NCI-H2171 (cell line): ENCODE data around the gene HHIPL1.

Experiments used
- DNase-seq: peaks from one replicate; lab custom pipeline; 2025; lab: John Stamatoyannopoulos, UW

HHIPL1 gene

DNA sequence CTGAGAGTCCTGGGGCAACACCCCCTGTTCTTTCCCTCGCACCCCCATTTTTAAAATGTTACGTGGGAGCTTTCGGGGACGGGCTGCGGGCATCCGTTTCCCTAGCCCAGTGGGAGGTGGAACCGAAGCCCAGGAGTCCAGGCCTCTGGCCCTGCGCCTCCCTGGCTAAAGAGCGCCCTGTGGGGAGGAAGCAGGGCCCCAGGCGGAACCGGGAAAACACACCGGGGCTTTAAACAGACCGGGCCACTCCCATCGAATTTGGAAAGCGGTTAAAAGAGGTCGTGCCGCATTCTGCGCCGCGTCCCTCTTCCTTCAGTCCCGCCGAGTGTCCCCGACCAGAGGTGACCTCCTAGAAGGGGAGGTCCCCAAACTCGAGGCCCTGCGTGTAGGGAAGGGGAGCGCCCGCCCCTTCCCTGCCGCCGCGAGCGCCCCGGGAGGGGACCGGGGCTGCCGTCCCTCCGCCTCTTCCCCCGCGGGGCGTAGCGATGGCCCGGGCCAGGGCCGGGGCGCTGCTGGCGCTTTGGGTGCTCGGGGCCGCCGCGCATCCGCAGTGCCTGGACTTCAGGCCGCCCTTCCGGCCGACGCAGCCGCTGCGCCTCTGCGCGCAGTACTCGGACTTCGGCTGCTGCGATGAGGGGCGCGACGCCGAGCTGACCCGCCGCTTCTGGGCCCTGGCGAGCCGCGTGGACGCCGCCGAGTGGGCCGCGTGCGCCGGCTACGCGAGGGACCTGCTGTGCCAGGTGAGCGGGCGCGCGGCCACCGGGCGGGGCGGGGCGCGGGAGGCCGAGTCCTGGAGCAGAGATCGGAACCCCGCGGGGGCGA, at the start of gene HHIPL1:
Gene HHIPL1 (plus strand): TSS at position 407 of the 822 bp plus-strand sequence. CDS start 79 bp downstream, at position 486.
- no peak for DNase-seq

DNA sequence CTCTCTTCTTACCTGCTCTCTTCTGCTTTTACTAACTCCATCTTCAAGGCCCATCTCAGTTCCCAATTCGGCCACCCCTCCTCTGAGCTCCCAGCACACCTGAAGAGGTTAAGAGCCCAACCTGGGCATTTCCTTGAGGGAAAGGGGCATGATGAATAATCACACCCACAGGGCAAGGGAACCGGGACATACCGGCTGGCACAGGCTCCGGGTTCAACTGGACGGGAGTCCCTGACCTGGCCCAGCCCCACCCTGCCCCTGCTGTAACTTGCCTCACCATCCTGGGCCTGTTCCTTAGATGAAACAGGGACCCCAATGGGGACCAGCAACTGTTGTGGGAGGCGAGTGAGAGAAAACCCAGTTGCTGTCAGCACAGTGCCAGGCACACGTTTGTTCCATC, 49.4 kb upstream of the HHIPL1 start:
- DNase-seq = no peak

DNA sequence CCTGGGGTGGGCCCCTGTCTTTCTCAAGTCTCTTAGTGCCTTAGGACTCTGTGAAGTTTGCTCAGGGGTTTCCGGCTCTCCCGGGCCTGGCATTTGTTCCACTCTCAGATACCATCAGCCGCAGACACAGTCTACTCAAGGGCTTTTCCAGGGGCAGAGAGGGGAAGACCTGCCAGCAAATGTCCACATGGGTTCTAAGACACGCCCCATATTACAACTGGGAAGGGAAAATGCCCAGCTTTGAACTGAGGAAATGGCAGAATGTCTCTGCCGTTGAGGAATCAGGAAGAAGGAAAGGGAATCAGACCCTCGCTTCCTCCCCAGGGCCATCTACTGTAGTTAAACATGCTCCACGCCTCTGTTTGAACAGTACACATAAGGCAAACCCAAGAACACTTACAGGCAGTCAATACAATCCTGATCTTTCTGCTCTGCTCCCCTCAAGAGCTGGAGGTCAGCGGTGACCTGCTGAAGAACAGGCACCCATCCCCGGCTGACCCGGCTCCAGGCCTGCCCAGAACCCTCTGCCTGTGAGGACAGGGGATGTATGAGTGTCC, 48.8 kb upstream of the HHIPL1 start:
- no peak for DNase-seq

DNA sequence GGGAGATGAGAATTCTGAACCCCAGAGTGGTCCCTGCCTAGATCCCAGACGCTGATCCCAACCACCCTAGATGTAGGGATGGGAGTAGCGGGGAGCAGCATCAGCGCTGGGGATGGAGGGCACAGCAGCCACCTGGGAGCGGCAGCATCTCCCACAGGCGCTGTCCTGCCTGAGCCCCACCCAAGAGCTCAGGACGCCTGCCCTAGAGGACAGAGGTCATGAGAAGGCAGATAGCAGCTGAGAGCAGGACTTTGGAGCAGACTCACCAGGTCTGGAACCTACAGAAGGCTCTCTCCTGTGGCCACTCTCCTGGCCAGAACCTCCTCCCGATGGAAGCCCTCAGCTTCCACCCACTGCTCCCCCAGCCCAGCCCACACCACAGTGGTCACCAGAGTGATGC, 48.2 kb upstream of the HHIPL1 start:
- no peak for DNase-seq

DNA sequence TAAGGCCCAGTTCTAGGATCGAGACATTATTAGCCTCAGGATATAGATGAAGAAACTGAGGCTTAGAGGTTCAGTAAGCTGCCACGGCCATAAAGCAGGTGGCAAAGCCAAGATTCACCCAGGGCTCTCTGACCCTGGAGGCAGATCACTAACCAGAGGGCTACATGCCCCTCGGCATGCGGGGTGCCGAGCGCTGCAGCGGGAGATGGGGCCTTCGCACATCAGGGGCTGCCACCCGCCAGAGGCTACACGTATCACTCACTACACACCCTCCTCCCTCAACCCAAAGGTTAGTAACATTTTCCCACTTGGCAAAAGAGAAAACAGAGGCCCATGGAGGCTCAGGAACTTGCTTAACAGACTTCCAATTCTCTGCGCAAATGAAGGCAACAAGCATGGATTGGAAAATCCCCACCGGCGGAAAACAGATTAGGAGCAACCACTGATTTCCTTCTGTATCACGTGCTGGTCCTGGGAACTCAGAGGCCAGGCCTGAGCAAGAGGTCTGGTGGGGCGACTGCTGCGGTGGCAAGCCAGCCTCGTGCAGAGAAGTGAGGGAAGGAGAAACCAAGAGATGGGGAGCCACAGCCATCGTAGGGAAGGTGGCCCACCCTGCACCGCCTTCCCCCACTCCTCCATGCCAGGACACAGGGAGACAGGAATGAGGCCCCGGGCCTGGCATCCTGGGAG, 46.9 kb upstream of the HHIPL1 start:
- DNase-seq = no peak

DNA sequence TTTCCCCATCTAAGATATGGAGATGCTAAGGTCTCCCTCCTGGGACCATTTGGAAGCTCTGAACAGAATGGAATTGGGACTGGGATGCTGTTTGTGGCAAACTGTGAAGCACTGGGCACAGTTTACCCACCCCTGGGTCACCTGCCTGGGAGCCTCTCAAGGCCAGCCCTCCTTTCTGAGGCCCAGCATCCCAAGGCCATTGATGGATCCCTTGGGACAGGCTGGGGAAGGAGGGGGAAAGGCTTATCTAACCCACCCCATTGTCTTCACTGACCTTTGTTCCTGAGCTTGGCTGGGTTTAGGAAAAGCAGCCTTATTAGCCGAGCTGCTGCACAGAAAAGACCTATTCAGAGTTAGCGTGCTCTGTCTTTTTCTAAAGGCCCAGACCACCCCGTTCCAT, 46.2 kb upstream of the HHIPL1 start:
- DNase-seq = no peak

DNA sequence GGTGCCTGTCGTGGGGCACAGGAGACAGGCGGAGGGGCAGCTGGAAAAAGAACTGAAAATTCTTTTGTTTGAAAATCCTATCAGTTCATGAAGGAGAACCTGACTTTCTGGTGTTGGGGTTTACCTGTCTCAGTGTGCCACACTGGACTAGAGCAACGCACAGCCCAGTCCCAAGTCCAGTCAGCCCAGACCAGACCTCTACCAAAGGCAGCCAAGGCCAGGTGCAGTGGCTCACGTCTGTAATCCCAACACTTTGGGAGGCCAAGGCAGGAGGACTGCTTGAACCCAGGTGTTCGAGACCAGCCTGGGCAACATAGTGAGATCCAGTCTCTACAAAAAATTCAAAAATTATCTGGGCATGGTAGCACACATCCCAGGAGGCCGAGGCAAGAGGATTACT, 45.5 kb upstream of the HHIPL1 start:
- no peak for DNase-seq

DNA sequence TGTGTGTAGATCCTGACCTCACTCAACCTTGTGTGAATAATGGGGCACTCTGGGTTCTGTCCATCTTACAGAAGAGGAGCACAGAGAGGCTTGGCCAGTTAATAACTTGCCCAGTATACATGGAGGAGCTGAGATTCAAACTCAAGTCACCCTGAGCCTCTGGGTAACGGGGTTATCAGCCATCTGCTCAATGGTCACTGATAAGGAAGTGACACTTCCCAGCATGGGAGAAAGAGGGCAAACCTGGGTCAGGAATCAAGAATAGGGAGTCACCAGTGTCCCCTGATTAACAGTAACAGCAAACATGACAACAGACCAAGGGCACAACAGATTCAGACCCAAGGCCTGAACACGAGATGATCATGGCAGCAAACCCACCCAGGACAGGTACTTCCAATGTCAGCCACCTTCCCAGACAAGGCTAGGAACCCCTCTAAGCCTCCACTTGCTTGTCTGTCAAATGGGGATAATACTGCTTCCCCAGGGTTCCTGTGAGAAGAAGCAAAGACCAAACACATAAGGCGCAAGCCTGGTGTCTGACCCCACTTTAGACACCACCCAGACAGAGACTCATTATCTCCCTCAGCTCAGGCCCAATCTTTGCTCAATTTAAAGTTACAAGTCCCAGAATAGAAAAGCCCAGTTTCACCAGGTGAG, 44.6 kb upstream of the HHIPL1 start:
- no peak for DNase-seq

DNA sequence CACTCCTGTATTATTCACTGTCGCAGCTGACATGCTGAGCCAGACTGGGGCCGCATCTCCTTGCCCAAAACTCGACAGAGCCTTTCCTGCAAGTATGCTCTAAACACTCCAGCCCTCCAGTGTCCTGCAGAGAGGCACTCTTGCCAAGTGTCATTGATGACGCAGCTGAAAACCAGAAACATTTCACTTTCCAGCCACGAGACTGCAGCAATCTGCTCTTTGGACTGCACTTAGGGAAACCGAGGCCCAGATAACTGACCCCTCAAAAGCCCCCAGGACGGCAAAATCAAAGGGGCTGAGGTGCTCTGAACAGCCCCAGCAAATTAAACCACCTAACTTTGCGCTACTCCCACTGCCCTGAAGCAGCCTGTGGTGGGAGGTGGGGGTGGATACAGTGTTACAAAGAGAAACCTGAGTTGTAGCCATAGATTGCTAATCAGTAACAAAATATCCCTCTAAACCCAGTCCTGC, 43.5 kb upstream of the HHIPL1 start:
- DNase-seq = no peak

DNA sequence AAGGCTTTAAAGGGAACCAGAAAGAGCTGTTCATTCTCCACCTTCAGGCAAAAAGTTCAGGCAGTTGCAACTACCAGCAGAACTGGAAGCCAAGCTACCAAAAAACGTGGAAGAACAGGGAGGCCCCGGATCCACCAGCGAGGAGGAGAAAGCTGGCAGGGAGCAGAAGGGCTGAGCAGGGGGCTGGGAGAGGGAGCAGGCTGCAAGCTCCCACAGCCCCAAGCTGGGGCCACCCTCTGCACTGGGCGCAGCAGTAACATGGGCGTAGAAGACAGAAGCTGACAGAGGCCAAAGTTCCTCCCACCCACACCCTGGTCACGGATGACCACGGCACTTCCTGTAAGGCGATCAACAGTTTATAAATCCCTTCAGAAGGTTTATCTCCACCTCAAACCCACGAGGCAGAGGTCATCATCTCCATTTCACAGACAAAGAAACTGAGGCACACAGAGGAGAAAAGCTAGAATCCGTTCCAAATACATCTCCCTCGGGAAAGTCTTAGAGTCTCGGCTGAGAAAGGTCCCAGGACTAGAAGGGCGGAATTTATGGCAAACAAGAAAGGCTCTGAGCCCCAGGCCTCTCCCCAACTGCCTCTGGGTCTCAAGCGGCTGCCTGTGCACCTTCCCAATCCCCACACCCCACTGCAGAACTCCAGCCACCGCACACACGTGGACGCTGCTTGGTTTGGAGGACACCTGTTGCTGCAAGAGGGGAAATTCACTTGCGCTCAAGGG, 42.7 kb upstream of the HHIPL1 start:
- no peak for DNase-seq

DNA sequence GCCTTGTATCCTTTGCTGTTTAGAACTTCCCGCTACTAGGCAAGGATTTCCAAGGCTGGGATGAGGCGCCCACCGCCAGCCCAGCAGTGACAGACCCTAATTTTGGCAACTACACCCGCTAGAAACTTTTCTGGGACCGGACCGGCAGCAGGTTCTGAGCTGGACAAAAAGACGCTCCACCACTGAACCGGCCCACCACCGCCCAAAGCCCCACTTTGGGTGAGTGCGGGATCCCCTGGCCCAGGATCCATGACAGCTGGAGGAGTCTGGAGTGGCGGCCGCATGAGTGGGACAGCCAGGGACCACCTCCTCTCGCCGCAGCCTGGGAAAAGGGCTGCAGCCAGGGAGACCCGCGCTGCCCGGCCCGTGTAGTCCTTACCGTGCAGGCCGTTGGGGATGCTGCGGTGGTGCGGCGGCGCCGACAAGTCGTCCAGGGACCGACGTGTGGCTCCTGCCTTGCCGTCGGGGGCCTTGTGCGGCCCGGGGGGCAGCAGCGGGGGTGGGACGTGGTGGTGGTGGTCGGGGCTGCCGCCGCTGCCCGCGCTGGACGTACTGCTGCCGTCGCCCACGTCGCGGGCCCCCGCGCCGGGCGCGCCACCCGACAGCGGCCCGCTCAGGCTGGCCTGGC, 42.0 kb upstream of the HHIPL1 start:
- no peak for DNase-seq

DNA sequence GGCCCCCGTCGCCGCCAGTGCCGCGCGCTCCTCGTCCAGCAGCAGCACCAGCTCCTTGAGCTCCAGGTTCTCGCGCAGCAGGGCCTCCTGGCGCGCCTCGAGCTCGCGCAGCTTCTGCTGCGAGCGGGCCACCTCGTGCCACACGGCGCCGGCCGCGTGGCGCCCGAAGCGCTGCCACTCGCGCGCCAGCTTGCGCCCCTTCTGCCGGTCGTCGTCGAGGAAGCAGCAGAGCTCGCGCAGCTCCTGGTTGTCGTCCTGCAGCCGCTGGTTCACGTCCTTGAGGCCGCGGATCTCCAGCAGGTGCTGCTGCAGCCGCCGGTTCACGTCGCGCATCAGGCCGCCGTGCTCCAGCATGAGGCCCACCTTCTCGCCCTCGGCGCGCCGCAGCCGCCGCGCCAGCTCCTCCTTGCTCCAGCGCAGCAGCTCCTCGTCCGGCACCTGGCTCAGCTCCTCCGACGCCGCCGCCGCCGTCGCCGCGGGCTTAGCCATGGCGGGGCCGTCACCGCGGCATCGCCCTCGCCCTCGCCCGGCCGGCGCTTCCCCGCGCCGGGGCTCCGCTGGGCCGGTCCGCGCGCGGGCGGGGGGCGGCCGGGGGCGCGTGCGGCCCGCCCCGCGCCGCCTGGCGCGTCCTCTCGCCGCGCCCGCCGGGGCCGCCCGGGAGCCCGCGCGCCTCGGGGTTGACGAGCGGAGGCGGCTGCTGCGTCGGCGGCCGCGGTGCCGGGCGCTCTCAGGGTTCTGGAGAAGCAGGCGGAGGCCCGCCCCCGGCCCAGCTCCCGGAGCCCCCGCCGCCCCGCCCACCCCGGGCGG, 41.3 kb upstream of the HHIPL1 start, which contains the start of gene CCDC85C:
Gene CCDC85C (minus strand): TSS at position 737 of the 807 bp plus-strand sequence. CDS start 248 bp downstream, at position 489.
- DNase-seq = peak; percentile 54

DNA sequence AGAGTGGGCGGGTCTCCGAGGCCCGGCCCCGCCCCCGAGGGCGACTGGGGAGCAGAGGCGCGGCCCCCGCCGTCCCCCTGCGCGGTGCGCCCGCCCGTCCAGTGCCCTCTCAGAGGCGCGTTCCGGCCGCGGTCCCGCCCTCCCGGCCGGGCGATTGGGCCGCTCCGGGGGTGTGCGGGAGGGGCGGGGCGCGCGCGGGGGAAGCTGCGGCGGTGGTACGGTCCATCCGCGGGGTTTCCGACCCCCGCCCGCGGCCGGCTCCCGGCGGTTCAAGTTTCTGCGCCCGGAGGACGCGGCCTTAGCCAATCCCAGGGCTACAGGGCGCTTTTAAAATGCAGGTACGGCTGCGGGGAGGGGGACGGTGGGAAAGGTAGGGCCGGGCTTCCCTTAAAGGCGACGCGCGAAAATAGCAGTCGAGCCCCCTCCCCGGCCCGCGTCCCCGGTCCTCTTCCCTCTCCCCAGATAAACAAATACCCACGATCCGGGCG, 40.6 kb upstream of the HHIPL1 start:
- peak; percentile 98 for DNase-seq

DNA sequence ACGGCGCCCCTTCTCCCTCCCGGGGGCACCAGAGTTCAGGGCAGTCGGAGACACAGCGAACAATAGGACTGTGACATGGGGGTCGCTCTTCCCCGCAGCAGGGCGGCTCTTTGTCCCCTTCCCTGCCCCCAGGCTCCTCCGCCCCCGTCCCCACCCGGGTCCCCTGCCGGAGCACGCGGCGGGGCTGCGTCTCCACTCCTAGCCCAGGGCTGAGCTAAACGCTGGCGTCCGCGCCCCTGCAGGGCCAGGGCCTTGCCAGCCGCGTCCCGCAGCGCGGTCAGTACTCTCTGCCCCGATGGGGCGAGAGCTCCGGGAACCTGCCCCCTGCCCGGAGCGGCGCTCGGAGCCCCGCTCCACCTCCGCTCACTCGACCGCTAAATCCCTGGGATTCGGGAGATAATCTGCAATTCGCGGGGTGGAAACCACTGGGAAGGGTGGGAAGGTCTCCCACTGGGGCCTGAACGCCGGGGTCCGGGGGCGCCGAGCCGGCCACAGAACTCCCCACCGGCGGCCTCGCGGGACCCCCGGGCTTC, 40.1 kb upstream of the HHIPL1 start:
- no peak for DNase-seq

DNA sequence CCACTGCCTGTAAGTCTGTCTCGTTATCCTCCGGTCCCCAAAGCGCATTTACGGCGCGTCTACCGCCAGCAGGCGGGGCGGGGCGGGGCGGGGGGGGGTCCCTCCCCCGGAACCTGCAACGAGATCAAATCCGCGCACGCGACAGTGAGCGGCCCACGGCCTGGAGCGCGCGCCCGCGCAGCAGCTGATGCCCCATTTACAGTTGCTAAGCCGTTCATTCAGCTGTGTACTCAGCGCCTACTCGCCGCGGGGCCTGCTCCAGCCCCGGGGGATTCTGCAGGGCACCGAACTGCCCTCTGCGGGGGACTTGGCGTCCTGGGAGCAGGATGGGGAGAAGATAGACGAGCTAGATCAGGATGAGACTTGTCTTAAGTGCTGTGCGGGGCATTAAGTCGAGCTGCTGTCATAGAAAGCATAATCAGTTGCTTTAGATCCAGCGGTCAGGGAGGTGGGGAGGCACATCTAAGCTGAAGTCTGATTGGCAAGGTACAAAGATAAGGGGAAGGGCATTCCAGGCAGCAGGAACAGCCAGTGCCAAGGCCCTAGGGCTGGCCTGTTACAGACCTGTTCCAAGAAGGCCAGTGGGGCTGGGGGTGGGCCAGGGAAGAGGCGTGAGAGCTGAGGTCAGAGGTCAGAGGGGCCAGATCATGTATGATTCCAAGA, 39.5 kb upstream of the HHIPL1 start:
- DNase-seq = peak; percentile 90

DNA sequence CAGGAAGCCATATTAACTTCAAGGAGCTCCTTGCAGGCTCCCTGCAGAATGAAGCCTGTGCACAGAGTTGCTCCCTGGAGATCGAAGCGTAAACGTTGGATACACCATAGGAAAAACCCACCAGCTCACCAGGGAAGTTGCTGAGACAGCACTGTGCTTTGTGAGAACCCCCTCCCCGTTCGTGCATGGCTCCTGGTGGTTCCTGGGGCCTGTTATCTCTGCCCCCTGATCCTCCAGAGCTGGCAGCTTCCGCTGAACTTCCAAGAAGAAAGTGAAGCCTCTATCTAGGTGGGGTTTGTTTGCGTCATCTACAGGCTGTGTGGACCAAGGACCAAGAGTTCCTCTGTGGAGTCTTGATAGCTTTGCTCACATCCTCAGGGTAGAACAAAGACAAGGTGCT, 38.6 kb upstream of the HHIPL1 start:
- no peak for DNase-seq

DNA sequence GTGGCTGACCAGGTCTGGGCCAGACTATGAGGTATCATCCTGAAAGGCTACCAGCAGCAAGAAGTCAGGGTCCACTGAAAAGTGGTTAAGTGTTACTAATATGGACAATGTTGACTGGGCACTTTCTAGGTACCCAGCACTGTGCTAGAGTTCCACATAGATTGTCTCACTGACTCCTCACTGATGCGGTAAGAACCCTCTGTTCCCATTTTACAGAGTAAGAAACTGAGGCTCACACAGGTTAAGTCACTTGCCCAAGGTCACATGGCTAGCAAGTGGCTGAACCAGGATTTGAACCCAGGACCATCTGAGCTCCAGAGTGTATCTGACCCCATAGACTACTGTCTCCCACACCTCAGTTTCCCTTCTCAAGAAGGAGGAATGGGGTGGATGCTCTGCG, 36.3 kb upstream of the HHIPL1 start:
- DNase-seq = no peak

DNA sequence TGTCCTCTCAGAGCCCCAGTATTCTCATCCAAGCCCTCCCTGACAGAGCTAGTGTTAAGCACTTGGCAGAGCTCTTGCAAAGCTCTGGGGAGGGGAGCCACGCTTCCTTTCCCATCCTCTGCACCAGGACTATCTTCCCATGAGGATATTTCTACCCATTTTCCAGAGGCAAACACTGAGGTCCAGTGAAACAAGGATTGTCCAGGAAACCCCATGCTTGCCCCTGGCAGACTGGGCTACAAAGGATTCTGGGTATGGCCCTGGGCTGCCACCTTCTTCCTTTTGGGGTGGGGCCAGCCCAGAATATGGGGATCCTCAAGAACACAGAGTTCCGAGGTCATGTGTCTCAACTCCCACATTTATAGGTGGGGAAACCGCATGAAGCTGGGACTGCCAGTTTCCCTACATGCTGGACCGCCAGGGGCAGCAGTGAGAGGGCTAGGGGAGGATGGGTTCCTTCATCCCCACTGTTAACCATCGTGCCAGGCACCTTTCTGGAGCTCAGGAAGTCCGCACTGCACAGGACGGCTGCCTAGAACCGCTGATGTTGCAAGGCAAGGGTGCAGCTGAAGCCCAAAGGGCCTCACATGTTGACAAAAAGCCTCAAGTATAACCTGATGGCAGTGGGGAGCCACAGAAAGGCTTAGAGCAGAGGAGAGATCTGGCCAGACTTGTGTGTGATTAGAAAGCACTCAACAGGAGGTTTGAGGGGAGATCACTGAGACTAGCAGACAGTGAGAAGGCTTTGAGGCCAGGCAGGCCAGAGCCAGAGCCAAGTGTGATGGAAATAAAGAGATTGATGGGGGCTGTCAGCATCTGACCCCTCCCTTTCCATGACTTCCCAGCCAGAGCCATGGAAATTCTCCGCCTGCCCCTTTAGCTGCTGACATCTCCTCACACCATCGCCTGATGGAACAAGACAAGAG, 35.4 kb upstream of the HHIPL1 start:
- no peak for DNase-seq
